Measurements from ENCODE around the gene PATL1. TPM values are rescaled to one million over a fixed set of nuclear protein-coding genes. Genes with fewer than 3 reads are reported as not detected.

PATL1 gene
- 2.9 and 7.0 TPM in 2 replicates for total RNA-seq

DNA sequence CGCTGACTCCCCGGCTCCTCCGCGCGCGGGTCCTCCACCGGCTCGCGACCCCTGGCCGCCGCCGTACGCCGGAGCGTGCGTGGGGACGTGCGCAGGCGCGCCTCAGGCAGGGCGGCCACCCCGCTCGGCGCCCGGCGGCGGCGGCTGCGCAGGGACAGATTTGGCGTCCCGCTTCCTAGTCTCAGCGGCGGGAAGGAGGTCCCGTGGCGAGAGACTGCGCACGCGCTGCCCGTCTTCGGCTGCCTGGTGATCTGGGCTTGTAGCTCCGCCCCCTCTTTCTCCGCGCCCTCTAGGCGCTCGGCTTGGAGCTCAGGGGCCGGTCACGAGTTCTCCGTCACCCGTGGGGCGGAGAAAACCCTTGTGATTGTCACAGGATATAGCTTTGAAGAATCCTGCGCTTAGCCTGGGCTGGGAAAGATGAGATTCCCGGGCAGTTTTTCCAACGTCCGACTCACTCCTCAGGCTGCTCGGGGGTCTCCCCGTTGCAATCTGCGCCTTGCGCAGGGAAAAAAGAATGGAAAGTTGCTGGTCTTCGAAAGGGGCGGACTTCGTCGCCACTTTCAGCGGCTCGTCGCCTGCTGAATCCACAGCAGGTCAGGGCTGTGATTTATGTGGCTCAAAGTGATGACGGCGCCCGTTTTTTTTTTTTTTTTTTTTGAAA lies at the start of gene PATL1:
Gene PATL1 (minus strand): TSS at position 88 of the 661 bp plus-strand sequence. CDS start 142 bp downstream, outside the sequence.

GRCh38 chr11:59713745-59714144 lies 44.9 kb upstream of the PATL1 start, which contains the start of gene OR10V1:
TSS of gene OR10V1 (minus strand) at chr11:59713845. CDS start at chr11:59713845, 0 bp downstream.

GRCh38 chr11:59615637-59616395 lies 53.0 kb downstream of the PATL1 start, which contains the start of gene OSBP:
TSS of gene OSBP (minus strand) at chr11:59615774. CDS start at chr11:59615664, 110 bp downstream.

Other genes with a start within 250 kb of the PATL1 start
- not detected in 2 replicates for gene OR5A2, start 242.6 kb downstream of the PATL1 start, total RNA-seq
- not detected in 2 replicates for gene OR5A1, start 232.6 kb downstream of the PATL1 start, total RNA-seq
- not detected in 2 replicates for gene OR4D6, start 212.1 kb downstream of the PATL1 start, total RNA-seq
- not detected in 2 replicates for gene OR4D10, start 195.7 kb downstream of the PATL1 start, total RNA-seq
- gene OR4D11, start 165.5 kb downstream of the PATL1 start, total RNA-seq: not detected in 2 replicates
- gene OR4D9, start 157.5 kb downstream of the PATL1 start, total RNA-seq: not detected in 2 replicates
- 24.9 and 26.6 TPM in 2 replicates for gene OSBP, start 53.3 kb downstream of the PATL1 start, total RNA-seq
- not detected in 2 replicates for gene OR10V1, start 44.8 kb upstream of the PATL1 start, total RNA-seq
- gene STX3, start 86.3 kb upstream of the PATL1 start, total RNA-seq: 51.6 and 56.4 TPM in 2 replicates
- 70.8 and 88.6 TPM in 2 replicates for gene MRPL16, start 141.7 kb upstream of the PATL1 start, total RNA-seq
- not detected in 2 replicates for gene CBLIF, start 176.5 kb upstream of the PATL1 start, total RNA-seq
- 0.32 TPM in 1 of 2 replicates, not detected in the other for gene TCN1, start 197.4 kb upstream of the PATL1 start, total RNA-seq
- not detected in 2 replicates for gene OOSP3, start 209.7 kb upstream of the PATL1 start, total RNA-seq